Measurements from ENCODE around the gene NOP16.

NOP16 gene, protein sequence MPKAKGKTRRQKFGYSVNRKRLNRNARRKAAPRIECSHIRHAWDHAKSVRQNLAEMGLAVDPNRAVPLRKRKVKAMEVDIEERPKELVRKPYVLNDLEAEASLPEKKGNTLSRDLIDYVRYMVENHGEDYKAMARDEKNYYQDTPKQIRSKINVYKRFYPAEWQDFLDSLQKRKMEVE

DNA sequence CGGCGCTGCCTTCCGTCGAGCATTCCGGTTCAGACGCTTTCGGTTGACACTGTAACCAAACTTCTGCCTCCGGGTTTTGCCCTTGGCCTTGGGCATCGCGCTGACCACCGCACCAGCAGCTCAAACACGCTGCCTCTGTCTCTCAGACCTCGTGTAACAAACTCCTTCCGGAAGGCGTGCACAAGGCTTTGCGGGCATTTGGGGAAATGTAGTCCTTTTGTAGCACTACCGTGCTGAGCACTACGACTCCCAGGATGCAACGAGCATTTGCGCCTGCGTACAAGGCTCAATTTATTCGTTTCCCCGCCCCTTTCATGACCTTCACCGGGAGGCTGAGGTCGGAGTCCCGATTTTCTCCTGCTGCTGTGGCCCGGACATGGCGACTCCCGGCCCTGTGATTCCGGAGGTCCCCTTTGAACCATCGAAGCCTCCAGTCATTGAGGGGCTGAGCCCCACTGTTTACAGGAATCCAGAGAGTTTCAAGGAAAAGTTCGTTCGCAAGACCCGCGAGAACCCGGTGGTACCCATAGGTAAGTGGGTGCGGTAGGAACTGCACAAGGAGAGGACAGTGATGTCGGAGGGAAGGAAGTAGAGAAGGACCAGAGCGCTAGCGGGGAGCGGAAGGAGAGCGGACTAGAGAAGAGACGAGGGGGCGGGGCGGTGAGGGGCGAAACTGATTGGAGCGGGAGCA, at the start of gene NOP16, which contains the start of gene HIGD2A:
TSS of gene NOP16 (minus strand) at position 155 of the 691 bp plus-strand sequence. CDS start at position 96, 59 bp downstream.
TSS of gene HIGD2A (plus strand) at position 308 of the 691 bp plus-strand sequence. CDS start at position 377, 69 bp downstream.
- peak; percentile 99 for DNase-seq

DNA sequence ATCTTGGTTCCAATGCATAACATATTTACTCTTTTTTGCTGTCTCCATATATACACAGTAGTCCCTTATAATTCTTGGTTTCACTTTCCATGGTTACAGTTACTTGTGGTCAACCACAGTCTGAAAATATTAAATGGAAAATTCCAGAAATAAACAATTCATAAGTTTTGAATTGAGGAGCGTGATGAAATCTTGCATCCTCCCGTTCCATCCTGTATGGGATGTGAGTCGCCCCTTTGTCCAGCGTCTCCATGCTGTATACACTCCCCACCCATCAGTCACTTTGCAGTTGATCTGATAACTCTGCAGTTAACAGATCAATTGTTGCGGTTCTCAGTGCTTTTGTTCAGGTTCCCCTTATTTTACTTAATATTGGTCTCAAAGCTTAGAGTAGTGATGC, 48.3 kb upstream of the NOP16 start:
- DNase-seq: peak; percentile 49

DNA sequence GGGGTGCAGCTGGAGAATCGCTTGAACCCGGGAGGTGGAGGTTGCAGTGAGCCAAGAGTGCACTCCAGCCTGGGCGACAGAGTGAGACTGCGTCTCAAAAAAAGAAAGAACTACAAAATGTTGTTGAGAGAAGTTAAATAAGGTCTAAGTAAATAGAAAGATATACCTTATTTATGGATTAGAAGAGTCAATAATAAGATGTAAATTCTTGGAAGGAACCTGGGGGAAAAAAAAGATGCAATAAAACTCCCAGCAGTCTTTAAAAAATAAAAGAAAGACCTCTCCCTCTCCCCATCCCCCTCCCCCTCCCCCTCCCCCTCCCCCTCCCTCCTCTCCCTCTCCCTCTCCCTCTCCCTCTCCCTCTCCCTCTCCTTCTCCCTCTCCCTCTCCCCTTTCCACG, 44.3 kb upstream of the NOP16 start:
- DNase-seq: no peak

DNA sequence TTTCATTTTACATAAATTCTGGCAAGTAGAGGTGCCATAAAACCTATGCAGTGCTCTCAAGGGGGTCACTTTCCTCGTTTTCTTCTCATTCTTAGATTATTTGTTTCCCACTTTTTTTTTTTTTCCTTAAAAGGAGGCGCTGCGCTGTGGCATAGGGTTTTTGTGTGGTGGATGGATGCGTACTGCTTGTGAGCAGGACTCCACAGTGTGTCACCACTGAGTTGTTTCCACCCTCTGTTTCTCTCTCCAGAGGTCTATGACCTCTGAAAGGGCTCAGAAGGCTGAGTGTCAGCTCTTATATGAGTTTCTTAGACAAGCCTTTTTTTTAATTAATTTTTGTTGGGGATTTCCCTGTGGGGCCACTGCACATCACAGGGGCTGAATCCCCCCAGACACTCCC, 41.6 kb upstream of the NOP16 start:
- DNase-seq: no peak

DNA sequence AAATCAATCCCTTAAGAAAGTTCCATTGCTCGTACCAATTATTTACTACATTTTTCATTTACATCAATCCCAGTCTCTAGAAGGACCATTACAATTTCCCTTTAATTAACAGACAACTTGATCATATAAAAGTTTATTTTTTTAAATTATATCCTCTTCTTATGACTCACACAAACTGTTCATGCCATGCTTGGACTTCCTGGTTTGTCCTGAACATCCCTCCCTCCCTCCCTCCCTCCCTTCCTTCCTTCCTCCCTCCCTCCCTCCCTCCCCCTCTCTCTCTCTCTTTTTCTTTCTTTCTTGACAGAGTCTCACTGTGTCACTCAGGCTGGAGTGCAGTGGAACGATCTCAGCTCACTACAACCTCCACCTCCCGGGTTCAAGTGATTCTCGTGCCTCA, 39.6 kb upstream of the NOP16 start:
- no peak for DNase-seq

DNA sequence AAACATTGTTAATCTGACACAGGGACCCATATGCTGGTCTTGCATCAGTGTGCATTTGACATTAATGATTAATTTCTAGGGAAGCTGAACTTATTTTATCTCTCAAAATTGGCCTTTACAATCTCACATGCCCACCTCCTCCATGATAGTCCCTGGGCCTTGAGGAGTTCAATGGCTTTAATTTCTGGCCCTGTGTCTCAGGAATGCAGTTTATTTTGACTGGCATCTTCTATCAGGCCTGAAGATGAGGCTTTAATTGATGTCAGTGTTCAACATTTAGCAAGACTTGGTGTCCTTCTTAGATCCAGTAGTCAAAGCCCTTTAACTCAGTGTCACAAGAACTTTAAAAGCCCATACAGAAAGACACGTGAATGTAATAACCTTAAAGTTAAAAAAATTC, 38.5 kb upstream of the NOP16 start:
- DNase-seq: no peak

DNA sequence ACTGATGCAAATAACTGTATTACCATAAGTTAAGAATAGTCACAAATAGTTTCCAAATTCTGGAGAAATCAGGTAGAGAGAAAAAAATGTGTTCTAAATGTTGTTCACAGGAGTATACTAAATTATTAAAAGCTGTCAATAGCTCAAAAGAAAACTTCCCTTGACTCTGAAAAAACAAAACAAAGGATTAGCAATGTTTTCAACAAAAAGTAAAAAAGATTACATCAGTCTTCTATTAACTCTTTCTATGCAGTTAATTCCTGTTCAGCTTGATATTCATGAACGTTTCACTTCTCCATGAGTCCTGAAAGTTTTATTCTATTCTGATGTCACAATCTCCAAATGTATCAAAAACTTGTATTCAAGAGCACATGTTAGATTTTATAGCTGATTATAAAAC, 37.4 kb upstream of the NOP16 start:
- DNase-seq: no peak

DNA sequence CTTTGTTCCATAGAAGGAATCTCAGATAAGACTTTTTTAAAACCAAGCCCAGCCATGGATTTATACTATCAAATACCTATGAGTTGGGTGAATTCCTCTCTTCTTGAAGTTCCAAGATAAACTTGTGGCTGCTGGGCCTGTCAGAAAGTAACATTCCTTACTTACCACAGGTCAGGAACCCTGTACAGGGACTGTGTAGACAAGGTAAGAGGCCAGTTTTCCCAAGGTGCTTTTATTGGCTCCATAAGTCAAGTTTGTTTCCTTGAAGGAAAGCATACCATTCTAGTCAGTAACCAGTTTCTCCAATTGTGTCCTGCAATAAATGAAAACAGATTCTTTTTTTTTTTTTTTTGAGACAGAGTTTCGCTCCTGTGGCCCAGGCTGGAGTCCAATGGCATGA, 36.7 kb upstream of the NOP16 start:
- DNase-seq: no peak

DNA sequence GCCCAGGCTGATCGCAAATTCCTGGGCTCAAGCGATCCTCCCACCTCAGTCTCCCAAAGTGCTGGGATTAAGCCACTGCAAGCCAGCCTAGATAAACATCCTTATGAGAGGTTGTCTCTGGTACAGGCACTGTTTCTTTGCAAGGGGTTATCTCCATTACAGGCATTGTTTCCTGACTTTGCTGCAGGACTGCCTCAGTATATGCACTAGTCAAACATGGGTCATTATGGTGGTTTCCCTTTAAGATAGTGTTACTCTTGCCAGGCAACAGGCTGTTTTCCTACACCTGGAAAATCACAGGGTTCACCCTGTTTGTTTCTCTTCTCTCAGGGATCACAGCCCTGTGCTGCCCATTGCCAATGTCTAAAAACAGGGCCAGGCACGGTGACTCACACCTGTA, 35.8 kb upstream of the NOP16 start:
- no peak for DNase-seq

DNA sequence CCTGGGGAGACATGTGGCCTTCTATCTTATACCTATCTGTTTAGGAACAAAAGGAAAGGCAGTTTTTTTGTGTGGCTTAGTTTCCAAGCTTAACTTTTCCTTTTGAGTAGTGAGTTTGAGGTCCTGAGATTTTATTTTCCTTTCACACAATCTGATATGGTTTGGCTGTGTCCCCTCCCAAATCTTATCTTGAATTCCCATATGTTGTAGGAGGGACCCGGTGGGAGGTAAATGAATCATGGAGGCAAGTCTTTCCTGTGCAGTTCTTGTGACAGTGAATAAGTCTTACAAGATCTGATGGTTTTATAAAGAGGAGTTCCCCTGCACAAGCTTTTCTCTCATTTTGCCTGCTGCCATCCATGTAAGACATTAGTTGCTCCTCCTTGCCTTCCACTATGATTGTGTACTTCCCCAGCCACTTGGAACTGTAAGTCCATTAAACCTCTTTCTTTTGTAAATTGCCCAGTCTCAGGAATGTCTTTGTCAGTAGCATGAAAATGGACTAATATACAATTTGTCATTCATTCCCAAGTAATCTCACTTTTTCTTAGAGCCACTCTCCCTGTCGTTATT, 32.7 kb upstream of the NOP16 start:
- no peak for DNase-seq

DNA sequence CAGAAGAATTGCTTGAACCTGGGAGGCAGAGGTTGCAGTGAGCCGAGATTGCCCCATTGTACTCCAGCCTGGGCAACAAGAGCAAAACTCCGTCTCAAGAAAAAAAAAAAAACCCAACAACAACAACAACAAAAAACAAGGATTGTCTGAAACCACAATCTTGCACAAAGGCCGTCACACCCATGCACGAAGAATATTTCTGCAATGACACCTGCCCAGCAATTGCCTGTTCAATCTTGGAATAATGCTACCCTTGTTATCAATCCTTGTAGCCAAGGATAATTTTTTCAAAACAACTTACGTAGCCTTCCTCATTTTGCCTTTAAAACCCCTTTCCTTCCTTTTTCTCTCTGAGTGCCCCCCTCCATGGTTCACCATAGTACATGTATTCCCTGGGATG, 31.7 kb upstream of the NOP16 start:
- DNase-seq: no peak

DNA sequence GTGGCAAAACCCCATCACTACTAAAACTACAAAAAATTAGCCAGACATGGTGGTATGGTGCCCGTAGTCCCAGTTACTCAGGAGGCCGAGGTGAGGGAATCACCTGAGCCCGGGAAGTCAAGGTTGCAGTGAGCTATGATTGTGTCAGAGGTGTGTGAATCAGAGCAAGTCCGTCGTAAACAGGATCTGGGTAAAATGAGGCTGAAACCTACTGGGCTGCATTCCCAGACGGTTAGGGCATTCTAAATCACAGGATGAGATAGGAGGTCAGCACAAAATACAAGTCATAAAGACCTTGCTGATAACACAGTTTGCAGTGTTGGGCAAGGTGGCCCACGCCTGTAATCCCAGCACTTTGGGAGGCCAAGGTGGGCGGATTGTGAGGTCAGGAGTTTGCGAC, 29.9 kb upstream of the NOP16 start:
- DNase-seq: no peak

DNA sequence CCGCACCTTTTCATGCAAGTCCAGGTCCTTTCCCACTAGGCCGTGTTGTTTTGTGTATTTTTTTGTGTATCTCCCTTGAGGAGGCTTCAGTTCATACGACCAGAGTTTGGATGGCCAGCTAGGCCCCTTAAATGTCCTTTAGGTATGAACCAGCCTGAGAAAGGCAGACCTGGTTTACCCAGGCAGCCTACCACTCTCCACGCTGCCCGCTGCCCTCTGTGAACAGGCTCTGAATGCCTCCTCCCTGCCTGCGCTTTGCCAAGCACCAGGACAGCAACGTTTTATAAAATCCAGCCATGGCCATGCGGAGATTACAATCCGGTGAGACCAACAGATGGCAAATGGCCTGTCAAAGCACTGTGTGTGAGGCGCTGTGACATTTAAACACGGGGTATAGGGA, 28.6 kb upstream of the NOP16 start:
- DNase-seq: no peak

DNA sequence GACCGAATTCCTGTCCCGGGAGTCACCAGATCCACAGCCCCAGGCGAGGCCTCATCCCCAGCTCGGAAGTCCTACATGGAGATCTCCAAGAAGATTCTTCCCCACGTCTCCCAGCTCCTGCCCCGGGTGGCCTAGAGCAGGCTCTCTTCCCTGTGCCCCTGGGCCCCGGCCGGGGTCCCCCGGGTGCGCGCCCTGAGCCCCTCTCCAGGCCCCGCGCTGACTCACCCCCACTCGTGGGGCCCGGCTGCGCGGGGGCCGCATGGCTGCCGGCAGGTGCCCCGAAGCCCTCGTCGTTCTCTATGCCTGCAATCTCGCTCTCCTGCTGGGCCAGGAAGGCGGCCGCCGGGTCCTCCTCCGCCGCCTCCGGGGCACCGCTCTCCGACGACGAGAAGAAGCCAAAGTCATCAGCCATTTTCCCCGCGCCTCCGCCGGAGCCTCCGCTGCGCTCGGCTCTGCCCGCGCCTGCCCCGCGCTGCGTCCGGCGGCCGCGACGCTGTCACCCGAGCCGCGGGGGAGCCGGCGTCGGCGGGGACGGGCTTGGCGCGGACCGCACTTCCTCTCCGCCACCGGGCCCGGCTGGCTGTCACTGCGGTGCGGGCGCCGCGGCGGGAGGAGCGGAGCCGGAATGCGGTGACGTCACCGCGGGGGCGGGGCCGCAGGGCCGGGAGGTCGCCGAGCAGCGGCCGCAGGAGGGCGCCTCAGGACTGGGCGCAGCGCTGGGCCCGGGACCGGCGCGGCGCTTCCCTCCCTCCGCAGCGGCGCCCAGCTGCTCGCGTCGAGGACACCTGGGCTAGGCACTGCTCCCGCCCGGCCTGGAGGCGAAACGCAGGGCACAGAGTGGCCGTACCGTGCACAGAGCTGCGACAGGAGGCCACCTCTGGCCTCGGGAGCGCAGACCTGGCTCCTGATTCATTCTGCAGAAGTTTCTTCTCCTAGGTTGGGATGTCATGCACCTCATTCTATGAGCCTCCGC, 27.8 kb upstream of the NOP16 start, which contains the start of gene CLTB:
TSS of gene CLTB (minus strand) at position 588 of the 973 bp plus-strand sequence. CDS start at position 412, 176 bp downstream.
- DNase-seq: peak; percentile 86

DNA sequence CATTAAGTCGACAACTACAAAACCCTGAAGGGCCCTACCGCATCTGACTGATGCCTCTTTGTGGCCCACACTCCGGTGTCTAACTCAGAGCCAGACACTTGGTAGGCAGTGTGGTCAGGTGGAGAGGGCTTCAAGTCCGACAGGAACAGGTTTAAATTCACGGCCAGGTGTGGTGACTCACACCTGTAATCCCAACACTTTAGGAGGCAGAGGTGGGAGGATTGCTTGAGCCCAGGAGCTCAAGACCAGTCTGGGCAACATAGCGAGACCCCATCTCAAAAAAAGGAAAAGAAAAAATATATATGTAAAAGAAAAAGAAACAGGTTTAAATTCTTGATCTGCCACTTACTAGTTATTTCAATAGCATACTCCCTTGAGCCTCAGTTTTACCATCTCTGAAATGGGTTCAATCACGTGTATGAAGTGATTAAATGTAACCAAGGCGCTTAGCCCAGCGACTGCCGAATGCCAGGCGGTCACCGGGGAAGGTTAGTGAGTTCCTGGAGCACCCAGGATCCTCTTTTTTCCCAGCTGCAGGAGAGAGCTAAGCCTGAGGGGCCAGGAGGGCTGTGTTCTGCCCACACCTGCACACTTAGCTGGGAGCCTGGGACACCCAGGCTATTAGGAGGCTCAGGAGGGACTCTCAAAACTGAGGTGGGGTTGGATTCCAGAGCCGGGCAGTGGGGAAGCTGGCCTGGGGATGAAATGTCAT, 27.0 kb upstream of the NOP16 start:
- DNase-seq: no peak

DNA sequence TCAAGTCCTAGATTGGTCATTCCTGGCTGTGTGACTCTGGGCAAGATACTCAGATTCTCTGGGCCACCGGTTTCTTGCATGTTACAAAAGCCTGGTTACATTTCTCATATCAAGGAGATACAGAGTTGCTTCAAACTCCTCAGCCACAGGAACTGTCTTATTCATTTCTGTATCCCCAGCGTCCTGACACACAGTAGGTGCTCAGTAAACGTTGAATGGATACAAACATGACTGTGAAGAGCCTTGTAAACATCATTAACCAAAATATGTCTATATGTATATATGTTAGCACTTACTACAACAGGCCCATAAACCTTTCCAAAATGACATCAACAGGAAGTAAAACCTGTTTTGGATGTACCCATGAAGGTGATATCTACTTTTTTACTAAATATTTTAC, 26.3 kb upstream of the NOP16 start:
- DNase-seq: no peak

DNA sequence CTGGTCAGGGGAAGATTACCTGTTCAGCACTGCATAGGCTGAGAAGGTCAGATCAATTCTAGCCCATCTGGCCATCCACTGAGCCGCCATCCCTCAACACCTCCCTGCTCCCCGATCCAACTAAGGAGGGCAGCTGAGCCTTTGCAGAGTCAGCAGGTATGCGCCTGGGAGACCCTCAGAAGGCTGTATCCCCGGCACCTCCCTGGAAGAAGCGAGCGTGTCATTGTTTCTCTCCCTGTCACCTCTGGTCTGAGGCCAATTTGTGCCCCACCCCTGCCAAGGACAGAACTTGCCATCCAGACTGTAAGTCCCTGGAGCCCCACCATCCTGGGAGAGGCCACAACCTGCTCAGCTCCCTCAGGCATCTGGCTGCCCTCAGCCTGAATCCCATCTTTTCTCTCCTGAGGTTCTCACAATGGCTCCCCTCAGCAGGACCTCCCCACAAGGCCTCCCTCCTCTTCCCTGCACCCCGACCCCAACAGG, 25.4 kb upstream of the NOP16 start:
- no peak for DNase-seq

DNA sequence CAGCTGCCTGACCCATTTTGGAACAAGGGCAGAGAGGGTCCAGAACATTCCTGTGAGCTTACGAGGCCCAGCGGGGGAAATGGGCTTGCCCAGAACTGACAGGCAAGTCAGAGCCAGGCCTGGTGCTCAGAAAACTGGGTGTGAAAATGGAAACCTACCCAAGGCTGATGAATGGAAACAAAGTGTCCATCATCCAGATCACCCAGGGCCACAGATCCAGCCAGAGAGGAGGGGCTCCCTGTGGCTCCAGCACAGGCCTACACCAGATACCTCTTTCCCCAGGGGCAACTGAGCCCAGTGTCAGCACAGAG, 24.8 kb upstream of the NOP16 start:
- DNase-seq: no peak

DNA sequence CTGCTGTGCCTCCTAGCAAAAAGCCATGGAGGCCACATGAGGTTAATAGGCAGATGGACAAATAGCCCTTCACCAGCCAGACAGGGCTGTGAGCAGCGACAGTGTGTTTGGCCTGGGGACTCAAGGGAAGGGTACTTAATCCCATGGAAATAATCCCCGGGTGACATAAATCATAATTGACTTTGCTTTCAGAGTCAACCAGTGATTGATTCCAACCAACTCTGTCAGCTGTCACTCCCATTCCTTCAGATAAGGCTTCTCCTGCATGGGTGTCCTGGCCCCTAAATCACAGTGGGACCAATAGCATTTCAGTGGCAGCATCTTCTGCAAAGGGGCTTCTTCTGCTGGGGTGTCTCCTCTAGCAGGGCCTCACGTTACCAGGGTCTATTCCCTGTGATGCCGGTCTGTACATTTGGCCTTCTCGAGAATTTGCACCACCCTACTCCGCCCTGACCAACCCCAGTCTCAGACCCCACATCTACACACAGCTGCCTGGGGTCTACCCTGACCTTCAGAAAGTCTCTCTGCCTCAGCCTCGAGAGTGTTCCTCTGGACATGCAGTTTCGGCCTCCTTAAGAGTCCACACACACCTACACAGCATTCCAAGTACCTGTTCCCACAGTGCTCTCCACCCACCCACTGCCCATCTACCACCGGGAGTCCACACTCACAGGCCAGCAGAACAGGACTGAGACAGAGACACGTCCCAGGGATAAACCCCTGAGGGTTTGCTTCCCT, 24.3 kb upstream of the NOP16 start:
- DNase-seq: no peak

DNA sequence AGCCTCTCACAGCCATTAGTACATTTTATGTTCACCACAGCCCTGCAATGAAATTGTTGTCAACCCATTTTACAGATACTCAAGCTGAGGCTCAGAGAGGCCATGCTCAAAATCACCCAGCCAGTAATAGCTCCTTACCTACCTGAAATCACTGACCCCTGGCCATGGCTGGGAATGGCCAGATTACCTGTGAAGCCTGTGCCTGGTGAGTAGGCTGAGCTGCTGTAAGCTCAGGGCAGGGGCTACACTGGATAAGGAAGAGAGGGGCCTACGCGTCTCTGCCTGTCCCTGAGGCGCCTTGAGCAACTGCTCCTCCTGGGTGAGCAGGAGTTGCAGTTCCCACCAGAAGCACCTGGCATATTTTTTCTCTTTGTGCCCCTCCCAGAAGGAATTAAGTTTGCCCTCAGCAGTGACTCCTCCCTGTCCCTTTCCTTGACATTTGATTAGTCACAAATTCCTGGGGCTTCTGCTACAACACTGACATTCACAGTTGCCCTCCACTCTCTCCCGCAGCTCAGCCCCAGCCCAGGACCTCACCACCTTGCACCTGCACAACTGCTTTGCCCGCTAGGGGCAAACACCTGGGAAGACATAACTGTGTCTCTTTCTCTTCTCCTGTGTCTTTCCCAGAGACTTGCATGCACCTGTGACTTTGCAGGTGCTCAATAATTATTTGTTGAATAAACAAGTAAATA, 22.2 kb upstream of the NOP16 start:
- DNase-seq: no peak

DNA sequence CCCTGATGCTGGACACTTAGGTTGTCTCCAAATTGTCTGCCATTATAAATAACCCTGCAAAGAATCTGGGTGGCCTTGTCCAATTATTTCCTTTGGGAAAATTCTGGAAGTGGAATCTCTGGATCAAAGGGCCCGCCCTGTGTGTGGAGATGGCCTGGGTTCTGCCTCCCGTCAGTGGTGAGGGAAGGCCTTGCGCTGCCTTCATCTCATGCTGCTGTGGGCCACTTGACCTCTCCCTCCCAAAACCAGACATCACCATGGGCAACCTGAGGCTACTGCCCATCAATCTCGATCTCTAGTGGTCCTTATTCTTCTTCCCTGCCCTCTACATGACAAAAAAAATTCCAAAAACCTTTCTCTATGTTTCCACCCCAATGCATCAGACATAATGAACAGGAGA, 21.4 kb upstream of the NOP16 start:
- DNase-seq: no peak

Data from activated CD4-positive, alpha-beta T cell treated with anti-CD3 and anti-CD28 coated beads, Interleukin-2, amount 50 U/mL, for 16 hours (primary cell).